ENCODE data around the gene DIP2A.

The DIP2A gene

DNA sequence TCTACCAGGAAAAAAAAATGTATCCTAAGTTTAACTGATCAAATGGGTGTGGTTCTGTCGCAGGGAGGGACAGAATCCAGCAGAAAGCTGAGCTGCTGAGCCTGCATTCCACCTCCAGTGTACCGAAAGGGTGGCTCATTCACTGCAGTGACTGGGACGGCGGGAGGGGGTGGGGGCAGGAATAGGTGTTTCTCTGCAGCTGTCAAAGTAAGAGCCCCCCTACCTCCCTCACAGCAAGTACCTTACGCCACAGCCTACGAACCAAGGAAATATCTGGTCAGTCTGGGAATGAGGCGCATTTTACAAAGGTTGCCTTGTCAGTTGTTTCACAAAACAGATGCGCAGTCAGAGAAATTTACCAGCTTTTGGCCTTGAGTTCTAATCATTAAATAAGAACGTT is 144.5 kb downstream of the DIP2A start:
- H3K9ac ChIP-seq (ENCODE audit: low read length) = no peak overlapping the region
- H3F3A ChIP-seq (ENCODE audit: insufficient read depth, low read length) = no peaks in the 10 kb centered on the region
- H3K27me3 ChIP-seq (replicated peaks; ENCODE audit: insufficient read depth, low read length) = peaks cover 25% of the 10 kb centered on the region
- no peaks in the 10 kb centered on the region for H3K9me3 ChIP-seq (replicated peaks; ENCODE audit: insufficient read depth, low read length)
- no peaks in the 10 kb centered on the region for H4K20me1 ChIP-seq (ENCODE audit: insufficient read depth, low read length)
- no peaks in the 10 kb centered on the region for H3K4me1 ChIP-seq (ENCODE audit: low read length)
- no peak overlapping the region for H2AFZ ChIP-seq (ENCODE audit: low read length)
- H3K27ac ChIP-seq (ENCODE audit: low read length) = no peak overlapping the region
- no peaks in the 10 kb centered on the region for H3K36me3 ChIP-seq (replicated peaks; ENCODE audit: insufficient read depth, low read length)
- H3K4me3 ChIP-seq (ENCODE audit: low read length) = no peak overlapping the region
- no peaks in the 10 kb centered on the region for H3K79me2 ChIP-seq (ENCODE audit: low read length)
- DNase-seq = no peak
- no peaks in the 10 kb centered on the region for H3K9me2 ChIP-seq (replicated peaks; ENCODE audit: insufficient read depth, low read length)
- TF ChIP-seq EZH2phosphoT487 (IDR thresholded peaks at IDR 0.05; ENCODE audit: low read length) = no peak
- TF ChIP-seq, protein P1, sequence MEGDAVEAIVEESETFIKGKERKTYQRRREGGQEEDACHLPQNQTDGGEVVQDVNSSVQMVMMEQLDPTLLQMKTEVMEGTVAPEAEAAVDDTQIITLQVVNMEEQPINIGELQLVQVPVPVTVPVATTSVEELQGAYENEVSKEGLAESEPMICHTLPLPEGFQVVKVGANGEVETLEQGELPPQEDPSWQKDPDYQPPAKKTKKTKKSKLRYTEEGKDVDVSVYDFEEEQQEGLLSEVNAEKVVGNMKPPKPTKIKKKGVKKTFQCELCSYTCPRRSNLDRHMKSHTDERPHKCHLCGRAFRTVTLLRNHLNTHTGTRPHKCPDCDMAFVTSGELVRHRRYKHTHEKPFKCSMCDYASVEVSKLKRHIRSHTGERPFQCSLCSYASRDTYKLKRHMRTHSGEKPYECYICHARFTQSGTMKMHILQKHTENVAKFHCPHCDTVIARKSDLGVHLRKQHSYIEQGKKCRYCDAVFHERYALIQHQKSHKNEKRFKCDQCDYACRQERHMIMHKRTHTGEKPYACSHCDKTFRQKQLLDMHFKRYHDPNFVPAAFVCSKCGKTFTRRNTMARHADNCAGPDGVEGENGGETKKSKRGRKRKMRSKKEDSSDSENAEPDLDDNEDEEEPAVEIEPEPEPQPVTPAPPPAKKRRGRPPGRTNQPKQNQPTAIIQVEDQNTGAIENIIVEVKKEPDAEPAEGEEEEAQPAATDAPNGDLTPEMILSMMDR (IDR thresholded peaks at IDR 0.05; ENCODE audit: low read length) = no peak
- no peak for TF ChIP-seq EZH2 (optimal IDR thresholded peaks at IDR 0.05; ENCODE audit: low read depth, low read length)
- no peak overlapping the region for H3K4me2 ChIP-seq (ENCODE audit: low read depth, low read length)

DNA sequence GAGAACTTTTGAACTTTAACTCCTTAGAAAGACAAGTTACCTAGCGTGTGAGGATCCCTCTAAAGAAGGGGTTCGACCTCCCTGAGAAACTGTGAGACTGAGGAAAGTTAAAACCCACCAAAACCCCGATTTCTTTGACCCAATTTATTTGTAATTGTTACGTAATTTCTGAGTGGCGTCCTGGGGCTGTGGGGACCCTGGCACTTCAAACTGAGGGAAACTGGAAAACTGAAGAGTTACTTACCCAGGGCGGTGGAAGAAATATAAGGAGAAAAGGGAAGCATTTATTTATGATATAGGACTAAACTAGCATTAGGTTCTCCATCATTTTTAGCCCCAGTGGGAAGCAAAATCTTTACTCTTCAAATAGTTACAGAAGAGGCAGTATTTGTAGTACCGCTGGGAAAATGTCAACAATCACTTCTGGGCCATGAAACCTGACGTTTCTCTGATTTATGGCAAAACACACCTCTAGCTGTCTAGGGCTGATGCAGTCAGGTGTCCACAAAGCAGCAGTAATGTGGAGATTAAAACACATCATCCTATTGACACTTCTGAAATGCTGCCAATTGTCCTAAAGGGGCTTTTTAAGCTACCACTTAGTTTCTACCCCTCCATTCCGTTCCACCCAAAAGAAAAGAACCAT is 145.8 kb downstream of the DIP2A start:
- no peak overlapping the region for H3K9ac ChIP-seq (ENCODE audit: low read length)
- TF ChIP-seq EZH2 (optimal IDR thresholded peaks at IDR 0.05; ENCODE audit: low read depth, low read length) = no peak
- no peak for TF ChIP-seq EZH2phosphoT487 (IDR thresholded peaks at IDR 0.05; ENCODE audit: low read length)
- TF ChIP-seq, protein P1 (IDR thresholded peaks at IDR 0.05; ENCODE audit: low read length) = no peak
- no peak overlapping the region for H3K27ac ChIP-seq (ENCODE audit: low read length)
- no peak overlapping the region for H3K4me2 ChIP-seq (ENCODE audit: low read depth, low read length)
- no peaks in the 10 kb centered on the region for H3F3A ChIP-seq (ENCODE audit: insufficient read depth, low read length)
- no peaks in the 10 kb centered on the region for H3K4me1 ChIP-seq (ENCODE audit: low read length)
- no peaks in the 10 kb centered on the region for H3K79me2 ChIP-seq (ENCODE audit: low read length)
- no peak overlapping the region for H2AFZ ChIP-seq (ENCODE audit: low read length)
- no peaks in the 10 kb centered on the region for H3K9me3 ChIP-seq (replicated peaks; ENCODE audit: insufficient read depth, low read length)
- H4K20me1 ChIP-seq (ENCODE audit: insufficient read depth, low read length) = no peaks in the 10 kb centered on the region
- no peaks in the 10 kb centered on the region for H3K36me3 ChIP-seq (replicated peaks; ENCODE audit: insufficient read depth, low read length)
- no peak overlapping the region for H3K4me3 ChIP-seq (ENCODE audit: low read length)
- peaks cover 17% of the 10 kb centered on the region for H3K27me3 ChIP-seq (replicated peaks; ENCODE audit: insufficient read depth, low read length)
- no peak for DNase-seq
- no peaks in the 10 kb centered on the region for H3K9me2 ChIP-seq (replicated peaks; ENCODE audit: insufficient read depth, low read length)

DNA sequence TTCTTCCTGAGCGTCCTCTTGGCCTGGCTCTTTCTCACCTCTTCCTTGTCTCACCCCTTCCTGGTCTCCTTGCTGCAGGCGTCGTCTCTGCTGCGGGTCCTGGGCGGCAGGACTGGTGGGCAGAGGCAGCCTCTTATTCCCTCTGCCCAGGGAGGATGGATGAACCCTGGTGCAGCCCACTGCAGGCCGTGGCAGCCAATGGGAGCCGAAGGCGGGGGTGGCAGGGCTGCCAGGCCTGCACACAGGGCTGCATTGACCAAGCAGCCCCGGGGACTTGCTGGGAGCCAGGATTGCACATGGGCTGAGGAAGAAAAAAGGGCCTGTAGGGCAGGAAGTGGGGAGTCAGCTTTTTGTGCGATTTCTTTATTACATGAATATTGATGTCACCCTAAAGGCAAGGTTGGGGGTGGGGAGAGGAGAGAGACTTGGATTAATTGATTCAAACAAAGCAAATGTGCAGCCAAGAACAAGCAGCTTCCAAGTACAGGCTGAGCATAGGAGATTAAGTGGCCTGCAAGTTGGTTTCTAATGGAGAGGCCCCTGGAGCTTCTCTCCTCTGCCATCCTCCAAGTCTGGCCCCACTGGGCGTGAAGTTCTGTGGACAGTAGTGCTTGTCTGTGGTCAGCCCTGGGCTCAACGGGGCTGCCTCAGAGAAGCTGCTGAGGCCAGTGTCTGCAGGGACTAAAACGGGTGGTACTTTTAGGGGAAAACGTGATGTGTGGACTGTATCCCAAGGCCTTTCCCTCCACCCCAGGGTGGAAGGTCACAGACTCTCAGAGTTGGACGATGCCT is 146.5 kb downstream of the DIP2A start, which contains the start of gene S100B:
Gene S100B (minus strand): TSS at position 108 of the 792 bp plus-strand sequence. CDS start 2,667 bp downstream, outside the sequence.
- Histone ChIP-seq H3K9me3 (replicated peaks; ENCODE audit: insufficient read depth, low read length) (no peaks in the 10 kb centered on the region), H3F3A (ENCODE audit: insufficient read depth, low read length) (no peaks in the 10 kb centered on the region), H3K4me2 (ENCODE audit: low read depth, low read length) (no peak within 1 kb of the TSS), H3K9ac (ENCODE audit: low read length) (no peak within 1 kb of the TSS), H4K20me1 (ENCODE audit: insufficient read depth, low read length) (no peaks in the 10 kb centered on the region), H3K27ac (ENCODE audit: low read length) (no peak within 1 kb of the TSS), H3K79me2 (ENCODE audit: low read length) (no peaks in the 10 kb centered on the region), H3K4me1 (ENCODE audit: low read length) (no peaks in the 10 kb centered on the region), H3K36me3 (replicated peaks; ENCODE audit: insufficient read depth, low read length) (no peaks in the 10 kb centered on the region), H3K4me3 (ENCODE audit: low read length) (no peak within 1 kb of the TSS), H2AFZ (ENCODE audit: low read length) (no peak within 1 kb of the TSS), H3K27me3 (replicated peaks; ENCODE audit: insufficient read depth, low read length) (peaks cover 12% of the 10 kb centered on the region), H3K9me2 (replicated peaks; ENCODE audit: insufficient read depth, low read length) (no peaks in the 10 kb centered on the region)
- TF ChIP-seq, protein P1 (IDR thresholded peaks at IDR 0.05; ENCODE audit: low read length) = no peak
- no peak for TF ChIP-seq EZH2phosphoT487 (IDR thresholded peaks at IDR 0.05; ENCODE audit: low read length)
- TF ChIP-seq EZH2 (optimal IDR thresholded peaks at IDR 0.05; ENCODE audit: low read depth, low read length) = no peak
- no peak for DNase-seq

All from MM.1S (cell line).